HG03039 (cell line): Measurements from ENCODE around the gene KCNG2.

Source experiments
- ATAC-seq: cut with Tn5 transposase; IDR thresholded peaks from one replicate; pipeline ENCODE4 v1.9.1; 2021; ENCODE audit warnings: mild to moderate bottlenecking, moderate library complexity; ENCODE audit not compliant: unreplicated experiment

Gene KCNG2

GRCh38 chr18:79919089-79919488 is 121.4 kb downstream of the KCNG2 start:
- no peak for ATAC-seq

- no peak for ATAC-seq
Observed at GRCh38 chr18:79921984-79922965, 124.5 kb downstream of the KCNG2 start.

GRCh38 chr18:79922971-79923411 is 125.3 kb downstream of the KCNG2 start:
- no peak for ATAC-seq

- ATAC-seq, result no peak
Observed at GRCh38 chr18:79923896-79924585, 126.3 kb downstream of the KCNG2 start.

- no peak for ATAC-seq
Observed at GRCh38 chr18:79924814-79925731, 127.3 kb downstream of the KCNG2 start.

- no peak for ATAC-seq
Observed at GRCh38 chr18:79926306-79926705, 128.6 kb downstream of the KCNG2 start.

GRCh38 chr18:79926715-79927606 is 129.2 kb downstream of the KCNG2 start:
- ATAC-seq, result no peak

- ATAC-seq, result no peak
Observed at GRCh38 chr18:79927607-79928562, 130.1 kb downstream of the KCNG2 start.

GRCh38 chr18:79928563-79928960 is 130.8 kb downstream of the KCNG2 start:
- no peak for ATAC-seq

- ATAC-seq, result no peak
Observed at GRCh38 chr18:79930020-79930642, 132.4 kb downstream of the KCNG2 start.

GRCh38 chr18:79931475-79931874 is 133.7 kb downstream of the KCNG2 start:
- ATAC-seq, result no peak

GRCh38 chr18:79932907-79933306 is 135.2 kb downstream of the KCNG2 start:
- no peak for ATAC-seq

GRCh38 chr18:79933765-79934164 is 136.0 kb downstream of the KCNG2 start:
- ATAC-seq, result no peak

- ATAC-seq, result no peak
Observed at GRCh38 chr18:79934311-79935097, 136.8 kb downstream of the KCNG2 start.

GRCh38 chr18:79935098-79935480 is 137.4 kb downstream of the KCNG2 start:
- no peak for ATAC-seq

- no peak for ATAC-seq
Observed at GRCh38 chr18:79935499-79935898, 137.8 kb downstream of the KCNG2 start.

GRCh38 chr18:79935925-79936324 is 138.2 kb downstream of the KCNG2 start:
- no peak for ATAC-seq

- no peak for ATAC-seq
Observed at GRCh38 chr18:79936641-79937040, 138.9 kb downstream of the KCNG2 start.
